T-helper 1 cell (primary cell): Measurements from ENCODE around the gene GTF2F2.
"Not testable (repeated sequence)": the region's sequence is repeated elsewhere in the genome, so short reads cannot be mapped to it uniquely, and the experiment has no call there.

Source experiments
- DNase-seq, 5 donors: peaks; one replicate each; pipeline ENCODE4 v3.0.0-alpha.2; 2012 to 2020

The GTF2F2 gene

DNA sequence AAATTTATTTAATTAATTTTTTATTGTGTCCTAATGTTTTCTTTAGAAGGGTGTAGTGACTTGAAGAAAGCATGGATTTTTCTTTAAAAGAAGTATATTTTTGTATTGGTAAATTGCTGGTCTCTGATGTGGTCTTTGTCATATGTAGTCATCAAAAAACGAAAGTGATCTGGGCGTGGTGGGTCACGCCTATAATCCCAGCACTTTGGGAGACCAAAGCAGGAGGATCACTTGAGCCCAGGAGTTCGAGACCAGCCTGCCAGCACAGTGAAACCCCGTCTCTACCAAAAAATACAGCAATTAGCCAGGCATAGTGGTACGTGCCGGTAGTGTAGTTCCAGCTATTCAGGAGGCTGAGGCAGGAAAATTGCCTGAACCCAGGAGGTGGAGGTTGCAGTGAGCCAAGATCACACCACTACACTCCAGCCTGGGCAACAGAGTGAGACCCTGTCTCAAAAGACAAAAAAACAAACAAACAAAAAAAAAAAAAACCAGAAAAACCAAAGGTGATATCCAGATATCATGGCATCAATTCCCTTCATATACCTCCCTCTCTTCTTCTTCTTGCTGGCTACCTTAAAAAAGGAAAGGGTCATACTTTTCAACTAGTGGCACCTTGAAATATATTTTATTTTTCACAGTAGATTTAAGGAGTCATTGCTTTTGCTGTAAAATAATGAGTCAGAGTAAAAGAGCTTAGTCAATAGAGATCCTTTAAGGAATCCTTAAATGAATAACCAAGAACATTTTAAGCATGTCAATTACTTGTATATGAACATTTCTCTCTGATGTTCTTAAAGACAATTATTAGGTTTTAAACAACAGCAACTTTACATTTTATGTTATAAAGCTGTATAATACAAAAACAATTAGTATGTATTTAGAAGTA is 60.6 kb downstream of the GTF2F2 start:
- DNase-seq, result no peak

DNA sequence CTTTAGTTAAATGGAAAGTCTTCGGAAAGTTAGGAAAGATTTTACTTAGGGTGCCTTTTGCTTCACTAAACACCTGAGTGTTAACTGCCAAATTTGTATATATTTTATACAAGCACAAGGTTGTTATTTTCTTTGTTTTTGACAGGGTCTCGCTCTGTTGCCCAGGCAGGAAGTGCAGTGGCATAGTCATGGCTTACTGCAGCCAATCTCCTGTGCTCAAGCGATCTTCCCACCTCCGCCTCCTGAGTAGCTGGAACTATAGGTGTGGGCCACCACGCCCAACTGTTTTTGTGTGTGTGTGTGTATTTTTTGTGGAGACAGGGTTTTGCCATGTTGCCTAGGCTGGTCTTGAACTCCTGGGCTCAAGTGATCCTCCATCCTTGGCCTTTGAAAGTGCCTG is 64.4 kb downstream of the GTF2F2 start:
- no peak for DNase-seq

DNA sequence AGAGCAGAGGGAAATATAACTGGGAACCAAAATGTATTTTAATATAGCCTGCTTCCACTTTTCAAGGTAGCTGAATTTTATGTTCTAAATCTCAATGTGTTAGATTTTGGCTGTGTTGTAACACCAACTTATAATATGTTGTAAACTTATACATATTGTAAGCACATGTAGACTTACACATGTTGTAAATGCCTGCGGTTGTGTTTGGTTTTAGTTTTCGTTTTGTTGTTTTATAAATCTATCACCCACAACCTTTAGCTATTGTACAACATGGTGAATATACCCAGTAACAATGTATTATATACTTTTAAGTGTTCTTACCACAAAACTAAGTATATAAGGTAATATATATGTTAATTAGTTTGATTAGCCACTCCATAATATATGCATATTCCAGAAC is 65.0 kb downstream of the GTF2F2 start:
- no peak for DNase-seq

DNA sequence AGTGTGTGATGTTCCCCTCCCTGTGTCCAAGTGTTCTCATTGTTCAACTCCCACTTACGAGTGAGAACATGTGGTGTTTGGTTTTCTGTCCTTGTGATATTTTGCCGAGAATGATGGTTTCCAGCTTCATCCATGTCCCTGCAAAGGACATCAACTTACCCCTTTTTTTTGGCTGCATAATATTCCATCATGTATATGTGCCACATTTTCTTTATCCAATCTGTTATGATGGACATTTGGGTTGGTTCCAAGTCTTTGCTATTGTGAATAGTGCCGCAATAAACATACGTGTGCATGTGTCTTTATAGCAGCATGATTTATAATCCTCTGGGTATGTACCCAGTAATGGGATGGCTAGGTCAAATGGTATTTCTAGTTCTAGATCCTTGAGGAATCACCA is 68.8 kb downstream of the GTF2F2 start:
- not testable (repeated sequence) for DNase-seq

DNA sequence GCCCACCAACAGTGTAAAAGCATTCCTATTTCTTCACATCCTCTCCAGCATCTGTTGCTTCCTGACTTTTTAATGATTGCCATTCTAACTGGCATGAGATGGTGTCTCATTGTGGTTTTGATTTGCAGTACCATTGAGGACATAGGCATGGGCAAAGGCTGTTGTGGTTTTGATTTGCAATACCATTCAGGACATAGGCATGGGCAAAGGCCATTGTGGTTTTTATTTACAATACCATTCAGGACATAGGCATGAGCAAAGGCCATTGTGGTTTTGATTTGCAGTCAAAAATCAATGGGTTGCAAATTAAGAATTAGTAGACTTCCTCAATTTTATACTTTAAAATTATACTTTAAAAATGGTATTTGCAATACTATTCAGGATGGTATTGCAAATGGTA is 69.2 kb downstream of the GTF2F2 start:
- not testable (repeated sequence) for DNase-seq

DNA sequence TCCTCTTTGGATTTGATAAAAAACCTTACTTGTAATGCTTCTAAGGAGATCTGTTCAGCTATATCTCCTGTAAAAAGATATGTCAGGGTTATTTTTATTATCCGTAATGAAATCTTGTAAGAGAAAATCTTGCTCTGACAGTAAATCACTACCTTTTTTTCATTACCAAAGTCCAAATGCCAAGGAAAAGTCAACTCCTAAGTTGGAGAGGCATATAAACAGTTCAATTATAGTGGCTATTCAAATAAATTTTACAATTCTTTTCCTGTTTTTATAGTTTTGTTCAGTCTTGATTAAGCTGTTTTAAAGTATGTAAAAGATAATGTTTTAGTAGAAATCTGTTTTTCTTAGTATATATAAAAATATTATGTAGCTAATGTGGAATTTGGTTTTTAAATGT is 71.6 kb downstream of the GTF2F2 start:
- DNase-seq, result no peak

DNA sequence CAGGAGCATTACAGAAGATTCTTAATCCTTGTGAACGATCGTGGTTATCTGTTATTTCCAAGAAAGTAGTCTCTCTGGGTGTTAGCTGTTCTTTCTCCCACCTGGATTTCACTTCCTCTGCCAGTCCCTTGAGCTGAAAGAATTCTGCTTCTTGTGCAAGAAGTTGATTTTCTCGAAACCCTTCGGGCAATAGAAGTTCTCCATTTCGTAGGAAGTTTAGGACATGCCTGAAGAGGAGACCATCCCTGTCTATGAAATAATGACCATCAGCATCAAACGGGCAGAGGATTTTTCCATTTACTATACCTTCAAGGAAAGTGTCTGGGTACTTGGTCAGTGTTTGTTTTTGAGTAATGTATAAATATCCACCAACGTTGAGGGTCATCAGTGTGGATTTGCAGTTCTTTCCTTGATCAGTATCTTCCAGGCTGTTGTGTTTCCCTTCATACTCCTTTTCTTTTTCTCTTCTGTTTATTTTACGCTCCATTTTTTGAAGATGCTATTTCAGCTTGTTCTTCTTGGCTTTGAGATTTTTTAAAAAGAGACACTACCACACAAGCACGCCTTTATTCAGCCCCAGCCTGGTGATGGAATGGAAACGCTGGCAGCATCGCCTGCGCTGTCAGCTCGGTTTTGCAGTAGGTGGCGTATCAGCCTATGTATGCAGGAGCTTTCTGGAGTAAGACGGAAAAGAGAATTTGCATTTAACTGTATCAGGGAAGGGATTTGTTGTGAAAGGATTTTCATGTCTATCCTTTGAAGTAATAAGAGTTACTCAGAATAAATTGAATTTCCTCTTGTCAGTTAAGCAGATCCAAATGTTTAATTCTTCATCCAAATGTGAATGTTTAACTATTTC is 74.0 kb downstream of the GTF2F2 start:
- DNase-seq, result no peak

DNA sequence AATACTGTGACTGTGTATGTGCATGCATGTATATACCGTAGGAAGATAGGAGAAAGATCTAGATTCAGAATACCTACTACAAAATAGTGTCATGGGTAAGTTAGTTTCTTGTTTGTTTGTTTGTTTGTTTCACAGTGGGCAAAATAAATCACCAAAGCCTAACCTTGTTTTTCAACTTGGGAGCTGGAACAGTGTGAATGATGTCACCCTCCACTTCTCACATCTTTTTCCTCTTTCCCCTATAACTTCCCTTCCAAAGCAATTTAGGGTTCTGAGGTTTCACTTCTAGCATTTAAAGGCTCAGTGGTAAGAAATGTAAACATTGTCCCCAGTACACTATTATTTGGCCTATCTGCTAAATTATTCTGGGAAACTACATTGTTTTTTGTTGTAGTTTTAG is 75.1 kb downstream of the GTF2F2 start:
- DNase-seq, result no peak

DNA sequence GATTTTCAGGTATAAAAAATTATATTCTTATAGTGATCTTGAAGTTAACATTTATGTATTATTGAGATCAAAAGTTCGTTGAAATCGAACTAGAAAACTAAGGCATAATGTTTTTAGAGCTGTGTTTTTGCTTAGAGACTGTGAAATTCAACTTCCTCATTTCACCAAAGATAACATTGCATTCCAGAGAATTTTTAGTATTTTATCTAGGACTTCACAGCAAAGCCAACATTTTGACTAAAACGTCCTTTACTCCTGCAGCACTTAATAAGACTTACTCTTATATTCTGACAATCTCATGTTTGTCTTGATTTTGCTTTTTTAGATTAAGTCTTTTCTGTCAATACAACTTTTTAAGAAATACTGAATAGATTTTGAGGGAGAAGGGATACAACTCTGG is 75.8 kb downstream of the GTF2F2 start:
- no peak for DNase-seq

DNA sequence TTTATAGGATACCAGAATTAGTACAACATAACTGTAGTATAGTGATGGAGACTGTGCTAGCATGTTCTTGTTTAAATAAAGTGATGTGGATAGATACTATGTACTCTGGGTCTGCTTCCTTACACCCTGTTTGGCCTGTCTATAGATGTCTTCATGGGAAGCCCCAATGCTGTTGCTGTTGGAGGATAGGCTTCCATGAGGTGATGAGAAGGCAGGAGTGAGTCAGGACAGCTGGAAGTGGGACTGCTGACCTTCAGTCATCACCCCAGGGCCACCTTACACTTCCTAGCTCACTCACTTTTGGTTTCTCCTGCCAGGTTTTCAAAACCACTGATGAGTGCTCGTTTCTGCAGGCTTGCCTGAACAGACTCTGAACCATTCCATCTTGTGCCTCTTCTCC is 76.3 kb downstream of the GTF2F2 start:
- no peak for DNase-seq

DNA sequence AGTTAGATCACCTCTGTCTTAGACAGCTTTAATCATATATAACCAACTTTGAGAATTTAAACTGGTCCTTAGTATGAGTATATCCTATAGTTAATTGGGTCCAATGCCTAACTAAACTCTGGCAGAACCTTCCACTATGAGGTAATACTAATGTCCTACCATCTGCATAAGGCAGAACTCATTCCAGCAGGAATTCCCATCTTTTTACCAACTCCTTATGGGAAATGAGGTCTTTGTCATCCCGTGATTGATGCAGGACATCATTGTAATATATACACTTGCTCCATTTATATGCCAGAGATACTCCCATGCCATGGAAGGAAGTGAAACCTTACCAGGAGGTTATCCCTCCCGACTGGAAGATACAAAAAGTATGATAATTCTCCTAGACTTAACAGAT is 77.7 kb downstream of the GTF2F2 start:
- no peak for DNase-seq

DNA sequence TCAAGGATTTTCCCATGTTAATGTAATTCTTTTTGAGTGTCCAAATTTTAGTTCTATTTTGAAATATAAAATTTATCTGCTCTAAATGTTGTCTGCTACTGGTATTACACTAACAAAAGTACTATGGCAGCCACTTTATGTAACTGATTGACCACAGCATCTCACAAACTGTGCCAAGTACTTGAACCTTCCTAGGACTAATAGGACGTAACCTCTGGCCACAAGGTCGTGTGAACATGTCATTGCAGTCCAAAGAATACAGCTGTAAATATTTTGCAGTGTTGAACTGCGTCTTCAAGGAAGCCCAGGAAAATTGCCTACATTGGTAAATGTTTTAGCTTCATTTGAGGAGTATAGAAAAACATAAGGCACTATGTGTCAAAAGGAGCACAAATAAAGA is 78.6 kb downstream of the GTF2F2 start:
- no peak for DNase-seq

DNA sequence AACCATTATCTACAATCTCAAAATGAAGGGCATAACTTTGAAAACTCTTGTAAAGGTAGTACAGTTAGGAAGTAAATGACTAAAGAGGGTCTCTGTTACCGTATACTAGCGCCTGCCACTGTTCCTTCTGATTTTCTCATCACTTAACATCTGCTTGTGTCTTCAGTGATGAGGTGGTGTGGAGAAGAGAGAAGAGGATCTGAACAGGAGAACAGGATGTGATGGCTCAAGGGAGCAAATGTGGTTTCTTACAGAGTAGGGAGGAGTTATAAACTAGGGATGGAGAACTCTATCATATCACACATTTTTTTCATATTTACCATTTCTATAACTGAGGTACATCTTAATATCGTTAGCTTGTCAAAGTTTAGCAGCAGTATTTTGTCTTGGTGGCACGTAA is 79.4 kb downstream of the GTF2F2 start:
- no peak for DNase-seq

DNA sequence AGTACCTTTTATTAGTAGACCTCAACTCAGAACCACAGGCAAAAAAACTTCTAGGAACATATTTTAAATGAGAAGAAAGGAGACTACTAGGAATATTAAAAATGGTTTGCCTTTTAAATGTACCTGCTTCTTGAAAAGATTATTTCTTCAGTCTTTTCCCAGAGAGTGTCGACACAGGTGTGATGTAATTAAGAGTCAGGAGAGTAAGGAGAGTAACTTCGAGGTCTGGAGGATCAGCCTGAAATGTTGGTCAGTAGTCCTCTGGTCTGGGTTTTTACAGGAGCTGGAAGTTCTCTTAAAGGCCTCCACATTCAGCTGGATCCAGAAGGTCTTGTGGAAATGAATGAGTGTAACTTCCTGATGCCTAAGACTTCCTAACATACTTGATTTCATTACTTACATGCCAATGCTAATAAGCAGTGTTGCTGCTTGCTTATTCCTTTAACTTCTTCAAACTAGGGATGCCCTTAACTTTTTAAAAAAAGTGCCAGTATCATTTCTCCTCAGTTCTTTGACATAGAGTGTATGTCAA is 80.5 kb downstream of the GTF2F2 start, which contains the start of gene KCTD4:
KCTD4 (minus strand) TSS at position 345 of the 532 bp plus-strand sequence. CDS start 6,478 bp downstream, outside the sequence.
- no peak for DNase-seq

DNA sequence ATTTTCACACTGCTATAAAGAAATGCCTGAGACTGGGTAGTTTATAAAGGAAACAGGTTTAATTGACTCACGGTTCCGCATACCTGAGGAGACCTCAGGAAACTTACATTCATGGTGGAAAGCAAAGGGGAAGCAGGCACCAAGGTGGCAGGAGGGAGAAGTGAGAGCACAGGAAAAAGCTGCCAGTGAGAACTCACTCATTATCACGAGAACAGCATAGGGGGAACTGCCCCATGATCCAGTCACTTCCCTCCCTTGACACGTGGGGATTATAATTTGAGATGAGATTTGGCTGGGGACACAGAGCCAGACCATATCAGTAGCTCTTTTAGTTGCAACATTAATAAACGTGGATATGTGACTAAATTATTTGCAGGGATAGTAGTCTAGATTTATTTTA is 84.8 kb downstream of the GTF2F2 start:
- DNase-seq, result no peak

DNA sequence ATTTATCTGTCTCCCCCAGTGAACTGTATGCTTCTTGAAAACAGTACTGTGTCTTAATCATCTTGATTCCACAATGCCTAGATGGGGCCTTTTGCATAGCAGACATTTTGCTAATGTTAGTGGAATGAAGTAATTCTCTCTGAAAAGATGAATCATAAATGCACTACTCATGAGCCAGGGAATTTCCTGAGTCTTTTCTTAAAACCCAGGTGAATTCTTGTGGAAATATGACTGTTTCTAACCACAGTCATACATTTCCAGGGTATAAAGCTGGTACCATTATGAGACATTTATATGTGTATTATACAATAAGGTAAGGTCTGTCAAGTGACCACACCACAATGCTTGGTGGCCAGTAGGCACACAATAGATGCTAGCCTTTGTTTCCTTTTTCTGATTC is 86.0 kb downstream of the GTF2F2 start:
- peak in 1 of 5 donors; percentile 20 for DNase-seq

DNA sequence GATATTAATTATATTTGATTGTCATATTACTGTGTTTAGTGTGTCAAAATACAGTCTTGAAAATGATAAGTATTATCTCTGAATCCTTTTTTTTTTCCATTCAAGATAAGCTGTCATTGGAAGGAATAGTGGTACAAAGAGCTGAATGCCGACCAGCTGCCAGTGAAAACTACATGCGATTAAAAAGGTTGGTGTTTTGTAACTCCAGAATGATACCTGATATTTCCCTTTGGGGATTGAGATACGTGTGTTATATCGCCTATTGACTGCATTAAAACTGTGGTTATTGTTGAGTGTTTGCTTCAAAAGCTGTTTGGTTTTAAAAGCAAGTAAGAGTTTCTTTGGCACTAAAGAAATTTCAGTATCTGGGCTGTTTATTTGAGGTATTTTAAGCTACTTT is 87.0 kb downstream of the GTF2F2 start:
- DNase-seq, result no peak

DNA sequence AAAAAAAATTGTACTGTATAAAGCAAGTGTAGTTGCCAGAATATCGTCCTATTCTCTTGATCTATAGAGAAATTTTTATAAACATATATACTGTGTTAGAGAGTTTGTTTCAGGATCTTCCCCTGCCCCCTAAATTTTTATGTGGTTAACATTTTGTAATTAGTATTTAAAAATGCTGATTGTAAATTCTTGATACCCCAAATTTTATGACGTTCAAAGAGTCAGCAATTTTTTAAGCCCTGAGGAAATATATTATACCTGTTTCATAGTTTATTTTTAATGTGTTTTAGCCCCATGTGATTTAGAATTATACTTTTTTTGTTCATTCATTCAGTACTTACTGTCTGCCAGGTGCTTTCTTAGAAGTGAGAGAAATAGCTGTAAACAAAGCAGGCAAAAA is 87.8 kb downstream of the GTF2F2 start:
- no peak for DNase-seq

DNA sequence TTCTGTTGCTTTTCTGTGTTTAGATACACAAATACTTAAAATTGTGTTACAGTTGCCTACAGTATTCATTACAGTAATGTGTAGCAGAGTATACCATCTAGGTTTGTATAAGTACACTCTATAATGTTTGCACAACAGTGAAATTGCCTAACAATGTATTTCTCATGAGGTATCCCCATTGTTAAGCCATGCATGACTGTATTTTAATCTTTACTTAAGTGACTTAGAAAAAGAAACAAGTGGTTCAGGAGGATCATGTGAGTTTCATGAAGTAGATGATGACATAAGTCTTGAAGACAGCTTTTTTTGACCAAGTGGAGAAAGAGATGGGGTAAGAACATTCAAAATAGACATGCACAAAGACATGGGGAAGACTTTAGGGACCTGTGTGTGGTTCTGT is 88.9 kb downstream of the GTF2F2 start:
- no peak for DNase-seq

DNA sequence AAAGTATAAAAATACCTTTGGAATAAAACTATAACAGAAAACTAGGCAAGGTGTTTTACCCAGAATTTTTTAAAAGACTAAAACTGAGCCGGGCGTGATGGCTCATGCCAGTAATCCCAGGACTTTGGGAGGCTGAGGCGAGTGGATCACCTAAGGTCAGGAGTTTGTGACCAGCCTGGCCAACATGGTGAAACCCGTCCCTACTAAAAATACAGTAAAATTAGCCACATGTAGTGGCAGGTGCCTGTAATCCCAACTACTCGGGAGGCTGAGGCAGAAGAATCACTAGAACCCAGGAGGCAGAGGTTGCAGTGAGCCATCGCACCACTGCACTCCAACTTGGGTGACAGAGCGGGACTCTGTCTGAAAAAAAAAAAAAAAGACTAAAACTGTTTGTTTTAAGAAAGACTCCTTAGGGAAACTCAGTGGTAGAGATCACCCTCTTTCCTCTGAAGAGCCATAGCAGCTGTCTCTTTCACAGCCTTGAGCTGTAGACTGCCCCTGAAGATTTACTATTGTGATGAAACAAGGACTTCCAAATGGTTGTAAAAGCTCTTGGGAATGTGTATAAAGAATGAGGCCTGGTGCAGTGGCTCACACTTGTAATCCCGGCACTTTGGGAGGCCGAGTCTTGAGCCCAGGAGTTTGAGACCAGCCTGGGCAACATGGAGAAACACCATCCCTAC is 95.2 kb downstream of the GTF2F2 start:
- no peak for DNase-seq

DNA sequence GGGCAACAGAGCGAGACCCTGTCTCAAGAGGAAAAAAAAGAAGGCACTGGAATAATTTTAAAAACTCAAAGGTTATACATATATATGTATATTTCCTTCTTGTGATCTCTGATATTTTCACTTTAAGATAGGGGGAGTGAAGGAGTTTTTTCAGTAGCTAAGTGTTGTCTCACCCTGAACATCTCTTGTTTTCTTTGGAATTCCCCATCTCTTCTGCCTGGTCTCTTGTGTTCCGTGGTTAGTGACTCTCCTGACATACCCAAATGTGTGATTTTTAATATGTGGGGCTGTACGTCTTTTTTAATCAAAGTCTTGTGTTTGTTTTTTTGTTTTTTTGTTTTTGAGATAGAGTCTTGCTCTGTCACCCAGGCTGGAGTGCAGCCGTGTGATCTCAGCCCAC is 95.9 kb downstream of the GTF2F2 start:
- no peak for DNase-seq

DNA sequence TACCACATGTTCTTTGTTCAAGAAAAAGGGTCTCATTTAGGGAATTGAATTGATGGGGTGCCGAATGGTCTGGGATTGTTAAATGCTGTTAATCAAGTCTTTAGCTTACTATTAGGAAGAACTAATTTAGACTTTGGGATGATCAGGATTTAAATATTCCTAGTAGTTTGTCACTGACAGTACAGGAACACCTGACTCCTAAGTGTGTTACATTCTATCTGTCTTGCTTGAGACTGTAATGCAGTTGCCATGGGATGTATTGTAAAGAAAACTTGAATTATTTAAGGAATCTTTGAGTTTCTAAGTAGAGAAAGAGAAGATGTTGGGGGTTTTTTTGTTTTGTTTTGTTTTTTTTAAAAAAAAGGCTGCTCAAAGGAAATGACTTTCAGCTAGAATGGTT is 98.4 kb downstream of the GTF2F2 start:
- no peak for DNase-seq
